ENCODE results near the gene CLDN16.

The CLDN16 gene

GRCh38 chr3:190381441-190381840 is 6.5 kb upstream of the CLDN16 start:
- no peak for DNase-seq

DNA sequence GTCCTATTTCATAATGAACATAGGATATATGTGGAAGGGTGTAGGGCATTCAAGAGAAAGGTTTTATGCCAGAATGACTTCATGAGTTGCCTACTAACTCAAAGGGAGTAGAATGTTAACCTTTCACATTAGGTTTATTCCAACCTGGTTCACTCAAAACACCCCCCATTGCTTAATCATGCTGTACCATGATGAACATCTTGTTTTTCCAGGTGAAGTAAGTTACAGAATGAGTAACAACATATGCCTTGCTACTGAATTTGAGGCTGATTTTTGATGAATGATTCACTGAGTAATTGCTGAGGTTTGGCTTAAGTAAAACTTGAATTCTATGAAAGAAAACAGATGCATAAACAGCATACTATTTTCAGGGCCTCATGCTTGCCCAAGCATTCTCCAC is 5.9 kb upstream of the CLDN16 start:
- DNase-seq, result no peak

GRCh38 chr3:190384309-190384756 is 3.6 kb upstream of the CLDN16 start:
- peak; percentile 40 to 54 for DNase-seq

DNA sequence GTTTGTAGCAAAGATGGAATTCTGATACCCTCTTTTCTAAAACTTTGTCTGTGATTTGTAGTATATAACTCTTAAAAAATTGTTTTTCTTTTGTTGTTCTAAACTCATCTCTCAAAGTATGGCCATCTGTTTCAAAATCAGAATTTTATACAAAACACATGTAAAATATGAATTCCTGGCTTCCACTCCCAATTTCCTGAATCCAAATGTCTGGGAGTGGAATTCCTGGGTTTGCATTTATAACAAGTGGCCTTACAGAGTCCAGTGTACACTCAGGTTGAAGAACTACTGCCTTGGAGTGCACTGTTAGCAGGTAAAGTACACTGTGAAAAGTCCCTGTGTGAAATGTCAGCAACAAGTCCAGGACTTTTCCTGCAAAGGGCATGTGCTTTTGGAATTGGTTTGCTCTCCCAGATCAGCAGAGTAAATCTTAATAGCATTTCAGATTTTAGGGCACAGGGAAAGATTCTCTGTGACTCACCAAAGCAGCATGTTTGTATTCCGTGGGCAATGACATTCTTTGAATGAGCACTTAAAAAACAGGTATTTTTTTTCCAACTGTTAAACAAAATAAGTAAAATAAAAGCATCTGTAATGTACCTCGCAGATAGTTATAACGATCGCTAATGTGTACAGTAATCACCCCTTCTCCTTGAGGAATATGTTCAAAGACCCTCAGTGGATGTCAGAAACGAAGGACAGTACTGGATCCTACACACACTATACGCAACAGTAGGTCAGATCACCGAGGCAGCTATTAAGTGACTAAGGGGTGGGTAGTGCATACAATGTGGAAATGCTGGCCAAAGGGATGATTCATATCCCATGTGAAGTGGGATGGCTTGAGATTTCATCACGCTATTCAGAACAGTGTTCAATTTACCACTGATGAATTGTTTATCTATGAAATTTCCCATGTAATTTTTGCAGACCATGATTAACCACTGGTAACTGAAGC is 2.0 kb upstream of the CLDN16 start:
- no peak for DNase-seq

DNA sequence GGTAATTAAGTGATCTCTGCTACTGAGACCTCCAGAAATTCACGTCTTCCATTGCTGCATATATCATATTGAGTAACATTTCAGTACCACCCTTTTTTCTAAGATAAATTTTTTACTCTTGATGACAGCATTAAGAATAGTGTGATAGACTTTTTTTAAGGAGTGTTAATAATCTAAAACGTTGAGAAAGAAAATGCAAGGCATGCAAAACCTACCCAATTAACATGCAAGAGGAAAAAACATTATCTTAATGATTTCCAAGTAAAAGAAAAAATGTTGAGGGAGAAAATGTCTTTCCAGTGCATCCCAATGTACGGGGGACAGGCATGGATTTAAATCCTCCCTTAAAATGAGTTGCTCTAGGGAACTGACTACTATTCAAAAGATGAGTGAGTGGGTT is 740 bp downstream of the CLDN16 start:
- no peak for DNase-seq

- no peak for DNase-seq
Measured at GRCh38 chr3:190396001-190396400, 8.0 kb downstream of the CLDN16 start.

GRCh38 chr3:190397889-190398288 is 9.9 kb downstream of the CLDN16 start:
- DNase-seq, result no peak

DNA sequence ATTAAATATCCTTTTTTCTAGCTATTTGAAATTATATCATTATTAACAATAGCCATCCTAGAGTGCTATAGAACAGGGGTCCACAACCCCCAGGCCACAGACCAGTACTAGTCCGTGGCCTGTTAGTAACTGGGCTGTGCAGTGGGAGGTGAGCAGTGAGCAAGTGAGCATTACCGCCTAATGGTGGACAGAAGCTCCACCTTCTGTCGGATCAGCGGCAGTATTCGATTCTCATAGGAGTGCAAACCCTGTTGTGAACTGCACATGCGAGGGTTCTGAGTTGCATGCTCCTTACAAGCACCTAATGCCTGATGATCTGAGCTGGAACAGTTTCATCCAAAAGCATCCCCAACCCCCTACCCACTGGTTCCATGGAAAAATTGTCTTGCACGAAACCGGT is 11.7 kb downstream of the CLDN16 start:
- no peak for DNase-seq

DNA sequence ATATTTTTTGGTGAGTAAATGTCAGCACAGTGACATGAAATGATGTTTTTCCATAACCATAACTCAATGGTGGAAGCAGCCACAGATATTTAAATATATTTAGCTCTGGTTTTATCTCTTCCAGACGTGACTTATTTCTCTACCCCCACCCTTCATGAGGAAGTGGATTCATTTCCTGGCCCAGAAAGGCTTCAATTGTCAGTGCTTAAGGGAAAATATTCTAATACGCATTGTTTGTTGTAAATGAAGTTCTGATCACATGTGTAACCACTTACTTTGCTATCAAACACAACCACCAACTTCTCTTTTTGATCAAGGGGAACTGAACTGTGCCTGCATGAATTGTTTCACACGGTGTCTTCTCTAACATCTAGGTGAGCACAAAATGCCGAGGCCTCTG is 14.0 kb downstream of the CLDN16 start:
- DNase-seq, result peak; percentile 39 to 49

GRCh38 chr3:190404715-190405114 is 16.8 kb downstream of the CLDN16 start:
- no peak for DNase-seq

- no peak for DNase-seq
Measured at GRCh38 chr3:190414297-190414696, 26.3 kb downstream of the CLDN16 start.

DNA sequence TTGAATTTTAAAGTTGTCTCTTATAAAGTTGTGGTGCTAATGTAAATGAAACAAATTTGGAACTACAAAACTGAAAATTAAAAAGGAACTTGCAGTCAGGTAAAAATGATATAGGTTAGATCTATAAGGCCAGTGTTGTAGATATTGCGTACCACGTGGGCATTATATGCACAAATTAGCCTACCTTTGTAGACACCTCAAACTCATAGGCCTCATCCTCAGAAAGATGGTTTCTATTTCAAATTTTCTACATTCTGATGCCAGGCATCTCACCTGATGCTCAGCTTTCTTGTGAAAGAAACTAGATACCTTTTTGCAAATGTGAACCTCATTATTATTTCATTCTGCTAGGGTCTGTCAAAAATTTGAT is 36.1 kb downstream of the CLDN16 start:
- DNase-seq, result no peak

DNA sequence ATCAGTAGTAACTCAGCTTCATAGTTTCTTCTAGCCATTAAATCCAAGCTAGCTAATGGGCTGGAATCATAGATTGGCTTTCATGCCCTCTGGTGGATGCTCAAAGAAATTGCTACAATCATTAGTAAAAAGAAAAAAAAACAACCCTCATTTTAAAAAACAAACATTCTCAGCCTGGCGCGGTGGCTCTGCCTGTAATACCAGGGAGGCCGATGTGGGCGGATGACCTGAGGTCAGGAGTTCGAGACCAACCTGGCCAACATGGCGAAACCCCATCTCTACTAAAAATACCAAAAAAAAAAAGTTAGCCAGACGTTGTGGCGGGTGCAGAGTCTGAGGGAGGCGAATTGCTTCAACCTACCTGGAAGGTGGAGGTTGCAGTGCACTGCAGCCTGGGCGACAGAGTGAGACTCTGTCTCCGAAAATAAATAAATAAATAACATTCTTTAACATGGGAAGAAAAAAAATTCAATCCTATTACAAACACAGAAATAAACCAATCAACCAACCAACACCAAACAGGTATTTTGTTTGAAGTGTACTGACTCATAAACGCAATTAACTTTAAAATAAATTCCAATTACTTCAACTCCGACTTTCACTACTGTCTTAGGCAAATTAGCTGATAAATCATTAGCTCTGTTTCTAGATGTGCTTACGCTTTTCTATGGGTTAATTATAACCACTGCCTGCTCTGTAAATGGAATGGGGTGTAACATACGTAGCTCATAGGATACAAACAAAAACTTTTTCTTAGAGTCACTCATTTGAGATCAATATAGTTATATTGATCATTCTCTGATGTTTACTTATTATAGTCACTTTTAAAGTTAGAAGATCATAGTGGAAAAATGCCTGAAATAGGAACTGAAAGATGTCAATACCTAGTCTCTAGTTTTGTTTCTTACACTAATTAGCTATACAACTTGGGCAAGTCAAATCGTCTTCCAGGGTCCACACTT is 36.8 kb downstream of the CLDN16 start:
- peak; percentile 64 to 78 for DNase-seq

GRCh38 chr3:190425833-190426232 is 37.9 kb downstream of the CLDN16 start:
- no peak for DNase-seq

DNA sequence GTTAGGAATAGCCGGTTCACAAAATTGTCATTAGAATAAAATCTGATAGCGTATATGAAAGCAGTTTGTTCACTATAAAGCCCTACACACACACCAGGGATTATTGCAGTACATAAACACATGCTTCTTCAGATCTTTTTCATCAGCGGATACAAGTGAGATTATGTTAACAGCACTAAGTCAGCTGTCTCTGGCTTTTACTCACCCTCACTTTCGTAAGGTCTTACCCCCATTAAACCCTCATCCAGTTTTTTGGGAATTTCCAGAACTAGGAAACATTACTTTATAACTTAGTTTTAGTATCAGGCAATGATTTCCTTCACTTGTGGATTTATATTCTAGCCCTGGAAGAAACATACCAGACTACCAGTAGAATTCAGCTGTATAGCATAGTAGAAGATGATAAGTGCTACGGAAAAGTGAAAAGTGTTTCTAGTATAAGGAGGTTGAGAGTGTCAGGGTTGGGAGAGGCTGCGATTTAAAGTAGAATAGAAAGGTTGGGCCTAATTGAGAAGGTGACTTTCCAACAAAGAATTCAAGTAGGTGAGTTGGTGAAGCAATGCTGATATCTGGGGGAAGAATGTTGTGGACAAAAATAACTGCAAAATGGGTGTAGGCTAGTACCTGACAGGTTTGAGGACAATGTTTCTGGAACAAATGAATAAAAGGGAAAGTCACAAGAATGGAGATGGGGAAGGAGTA is 39.0 kb downstream of the CLDN16 start:
- no peak for DNase-seq

DNA sequence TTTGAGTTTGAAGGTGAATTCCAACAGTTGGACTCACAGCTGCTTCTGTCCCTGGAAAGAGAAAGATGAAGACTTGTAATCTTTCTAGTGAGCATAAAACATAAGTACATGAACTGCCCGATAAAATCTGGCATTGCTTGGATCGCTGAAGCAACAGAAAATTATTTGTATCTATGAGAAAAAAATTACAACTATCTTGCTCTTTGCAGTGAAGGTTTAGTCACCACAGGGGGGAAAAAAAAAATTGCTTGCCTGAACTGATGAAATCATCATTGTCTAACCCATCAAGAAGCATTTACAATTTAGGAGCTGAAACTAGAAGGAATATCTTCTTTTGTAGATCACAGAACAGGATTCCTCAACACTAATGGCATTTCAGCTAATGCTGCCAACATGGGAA is 41.7 kb downstream of the CLDN16 start:
- no peak for DNase-seq

DNA sequence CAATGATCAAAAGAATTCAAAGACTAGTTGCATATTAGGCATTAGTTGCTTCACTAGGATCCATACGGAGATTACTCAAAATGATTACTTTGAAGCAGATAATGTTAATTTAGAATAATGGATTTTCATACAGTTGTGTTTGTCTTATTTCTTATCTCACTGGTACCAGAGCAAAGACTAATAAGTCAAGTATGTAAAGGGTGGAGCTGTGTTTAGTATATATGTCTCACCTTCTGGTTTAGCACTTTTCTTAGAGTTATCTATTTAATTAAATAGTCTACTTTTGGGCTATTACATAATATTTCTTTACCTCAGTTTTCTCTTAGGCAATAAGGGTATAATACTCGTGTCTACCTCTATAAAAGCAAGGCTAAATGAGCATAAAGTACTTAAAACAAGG is 42.9 kb downstream of the CLDN16 start:
- no peak for DNase-seq

GRCh38 chr3:190432216-190432615 is 44.3 kb downstream of the CLDN16 start:
- DNase-seq, result no peak

DNA sequence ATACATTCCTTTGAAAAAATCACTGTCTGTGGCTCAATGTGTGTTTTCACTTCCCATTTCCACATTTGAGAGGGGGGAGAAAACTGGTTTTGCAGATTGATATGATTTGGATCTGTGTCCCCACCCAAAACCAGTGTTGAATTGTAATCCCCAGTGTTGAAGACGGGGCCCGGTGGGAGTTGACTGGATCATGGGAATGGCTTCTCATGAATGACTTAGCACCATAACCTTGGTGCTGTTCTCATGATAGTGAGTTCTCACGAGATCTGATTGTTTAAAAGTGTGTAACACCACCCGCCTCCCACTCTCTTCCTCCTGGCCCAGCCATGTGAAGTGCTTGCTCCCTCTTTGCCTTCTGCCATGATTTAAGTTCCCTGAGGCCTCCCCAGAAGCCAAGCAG is 45.7 kb downstream of the CLDN16 start:
- DNase-seq, result no peak

DNA sequence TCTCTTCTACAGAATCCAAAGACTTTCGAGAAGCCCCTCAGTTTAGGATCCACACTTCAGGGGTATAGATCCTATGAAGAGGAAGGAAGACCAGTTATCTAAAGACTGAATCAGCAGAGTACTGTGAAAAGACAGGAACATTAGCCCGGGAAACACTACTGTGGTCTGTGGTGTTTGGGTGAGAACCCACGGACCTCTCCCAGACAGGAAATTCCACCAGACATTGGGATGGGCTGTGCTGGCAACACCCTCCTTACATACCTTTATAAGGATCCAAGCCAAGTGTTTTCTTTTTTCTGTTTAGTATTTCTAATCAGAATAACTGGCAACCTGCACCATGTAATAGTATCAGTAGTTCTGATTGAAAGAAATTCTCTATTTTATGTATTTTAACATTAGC is 47.7 kb downstream of the CLDN16 start:
- no peak for DNase-seq

DNA sequence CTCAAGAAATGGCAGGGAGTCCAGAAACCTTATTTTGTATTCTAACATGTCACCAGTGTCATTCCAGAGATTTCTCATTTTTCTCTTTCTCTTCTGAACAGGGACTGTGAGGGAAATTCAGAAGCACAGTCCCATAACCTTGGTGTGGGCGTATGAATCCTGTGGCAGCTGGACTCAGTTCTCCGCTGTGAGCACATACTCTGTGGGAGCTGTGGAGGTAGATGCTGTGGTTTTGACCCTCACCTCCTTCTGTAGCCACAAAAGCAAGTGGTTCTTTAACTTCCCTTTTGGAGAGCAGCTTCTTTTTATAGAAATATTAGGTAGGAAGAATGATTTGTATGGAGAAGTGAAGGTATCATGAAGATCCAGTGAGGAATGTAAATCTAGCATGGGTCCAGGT is 48.4 kb downstream of the CLDN16 start:
- no peak for DNase-seq

- DNase-seq, result no peak
Measured at GRCh38 chr3:190442240-190442639, 54.3 kb downstream of the CLDN16 start.

DNA sequence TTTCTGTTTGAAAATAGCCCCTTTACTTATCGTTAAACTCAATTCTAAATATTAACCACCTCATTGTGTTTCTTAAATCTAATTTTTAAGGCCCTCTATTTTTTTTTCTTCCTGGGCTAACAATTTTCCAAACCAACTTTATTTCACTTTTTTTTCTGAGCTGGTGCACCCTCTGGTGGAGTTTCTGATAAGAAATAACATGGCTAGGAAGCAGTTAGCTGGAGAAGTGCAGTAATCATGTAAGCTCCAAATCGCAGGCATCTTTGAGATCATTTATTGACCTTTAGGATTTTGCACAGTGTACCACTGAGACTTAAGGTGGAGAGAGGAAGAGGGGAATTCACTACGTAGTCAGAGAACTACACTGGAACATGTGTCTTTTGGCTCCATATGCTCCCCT is 55.3 kb downstream of the CLDN16 start:
- DNase-seq, result peak; percentile 19 to 52

All from Kasumi-1 (cell line).